BJ (cell line): Measurements from ENCODE around the gene FAM107B. TPM values are rescaled to one million over a fixed set of nuclear protein-coding genes. Genes with fewer than 3 reads are reported as not detected.

ENCODE experiments used
- CTCF ChIA-PET: fragments of 350-600 bp; formaldehyde crosslinking; extraction: SDS; loops from one replicate; lab custom pipeline; 2021; ENCODE audit warnings: antibody characterized with exemption, inconsistent platforms; lab: Yijun Ruan, JAX
- POLR2A ChIA-PET: fragments of 300-600 bp; sonication (Branson Sonifier 250); formaldehyde crosslinking; extraction: SDS; loops from one replicate; lab custom pipeline; 2021; ENCODE audit warnings: antibody characterized with exemption; lab: Charles Lee
- DNase-seq: peaks from one replicate; pipeline ENCODE4 v3.0.0-alpha.2; 2011; ENCODE audit warnings: low read depth
- H3K27me3 ChIP-seq: 2 replicates; pipeline ENCODE4 v1.6.0; 2011; ENCODE audit warnings: low read length; ENCODE audit not compliant: control insufficient read depth, insufficient read depth
- H3K36me3 ChIP-seq: 2 replicates; pipeline ENCODE4 v1.5.1; 2011; ENCODE audit warnings: low read length; ENCODE audit not compliant: control insufficient read depth, insufficient read depth
- H3K4me3 ChIP-seq: 2 replicates; pipeline ENCODE4 v1.5.1; 2011; ENCODE audit warnings: low read depth, mild to moderate bottlenecking, control low read depth, low read length
- polyA plus RNA-seq: library from polyadenylated mRNA; depleted of rRNA; stranded (reverse); fragments of >200 nt; gene quantifications from 2 replicates; pipeline ENCODE4 v1.2.3, GENCODE V29; 2011
- TF ChIP-seq, protein P1 (sequence below): IDR thresholded peaks from 2 replicates; pipeline ENCODE4 v1.5.1; 2011; ENCODE audit warnings: low read depth, mild to moderate bottlenecking, control low read depth, inconsistent platforms, low read length, moderate library complexity; ENCODE audit not compliant: insufficient read depth

Gene FAM107B
- polyA plus RNA-seq, 1 experiment: 11.3 TPM

DNA sequence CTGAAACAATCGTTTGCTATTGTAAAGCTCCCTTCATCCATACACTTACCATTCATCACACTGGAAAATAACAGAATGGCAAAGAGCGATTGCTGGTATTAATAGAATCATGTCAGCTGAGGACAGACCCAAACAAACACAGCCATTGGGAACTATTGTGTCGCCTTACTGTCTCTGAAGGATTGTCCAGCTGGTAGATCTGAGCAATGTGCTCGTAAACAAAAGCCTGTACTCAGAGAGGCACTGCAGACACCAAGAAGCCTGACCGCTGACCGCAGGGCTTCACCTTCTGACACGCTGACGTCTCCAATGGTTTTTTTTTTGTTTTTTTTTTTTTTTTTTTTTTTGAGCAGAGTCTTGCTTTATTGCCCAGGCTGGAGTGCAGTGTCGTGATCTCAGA lies 292.9 kb downstream of the FAM107B start:
- POLR2A ChIA-PET: interaction anchor here (0.5 kb wide), 1 partner anchor 28 kb away, joined by 14 read pairs; no protein-coding TSS in a partner anchor
- CTCF ChIA-PET: interaction anchor here (0.7 to 8.5 kb wide), 5 partner anchors 17 to 780 kb away, joined by 3 to 112 read pairs (median 3); no protein-coding TSS in a partner anchor
- no peak overlapping the region for H3K4me3 ChIP-seq
- peaks cover 11% of the 10 kb centered on the region for H3K27me3 ChIP-seq
- no peak for DNase-seq
- TF ChIP-seq, protein P1, sequence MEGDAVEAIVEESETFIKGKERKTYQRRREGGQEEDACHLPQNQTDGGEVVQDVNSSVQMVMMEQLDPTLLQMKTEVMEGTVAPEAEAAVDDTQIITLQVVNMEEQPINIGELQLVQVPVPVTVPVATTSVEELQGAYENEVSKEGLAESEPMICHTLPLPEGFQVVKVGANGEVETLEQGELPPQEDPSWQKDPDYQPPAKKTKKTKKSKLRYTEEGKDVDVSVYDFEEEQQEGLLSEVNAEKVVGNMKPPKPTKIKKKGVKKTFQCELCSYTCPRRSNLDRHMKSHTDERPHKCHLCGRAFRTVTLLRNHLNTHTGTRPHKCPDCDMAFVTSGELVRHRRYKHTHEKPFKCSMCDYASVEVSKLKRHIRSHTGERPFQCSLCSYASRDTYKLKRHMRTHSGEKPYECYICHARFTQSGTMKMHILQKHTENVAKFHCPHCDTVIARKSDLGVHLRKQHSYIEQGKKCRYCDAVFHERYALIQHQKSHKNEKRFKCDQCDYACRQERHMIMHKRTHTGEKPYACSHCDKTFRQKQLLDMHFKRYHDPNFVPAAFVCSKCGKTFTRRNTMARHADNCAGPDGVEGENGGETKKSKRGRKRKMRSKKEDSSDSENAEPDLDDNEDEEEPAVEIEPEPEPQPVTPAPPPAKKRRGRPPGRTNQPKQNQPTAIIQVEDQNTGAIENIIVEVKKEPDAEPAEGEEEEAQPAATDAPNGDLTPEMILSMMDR: no peak
- H3K36me3 ChIP-seq: no peaks in the 10 kb centered on the region

DNA sequence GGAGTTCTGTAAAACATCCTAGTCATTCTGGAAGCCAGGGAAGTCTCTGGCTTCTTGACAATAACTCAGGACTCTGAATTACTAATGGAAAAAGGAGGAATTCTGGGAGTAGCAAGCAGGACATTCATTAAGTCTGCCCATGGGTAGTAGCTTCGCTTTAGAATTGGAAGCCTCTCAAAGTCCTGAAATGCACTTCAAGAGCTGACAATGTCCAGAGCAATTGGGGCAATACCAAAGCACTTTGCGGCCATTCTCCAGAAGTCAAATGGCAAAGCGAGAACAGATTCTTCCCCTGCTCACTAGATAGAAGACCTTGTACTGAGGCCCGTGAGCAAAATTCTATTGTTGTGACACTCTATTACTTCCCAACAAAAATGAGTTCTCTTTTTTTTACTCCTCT lies 293.7 kb downstream of the FAM107B start:
- CTCF ChIA-PET: interaction anchor here (0.6 to 8.5 kb wide), 6 partner anchors 16 to 379 kb away, joined by 3 to 112 read pairs (median 3); no protein-coding TSS in a partner anchor
- H3K4me3 ChIP-seq: no peak overlapping the region
- DNase-seq: no peak
- TF ChIP-seq, protein P1: no peak
- POLR2A ChIA-PET: no interaction called here
- H3K27me3 ChIP-seq: peaks cover 9% of the 10 kb centered on the region
- H3K36me3 ChIP-seq: no peaks in the 10 kb centered on the region

DNA sequence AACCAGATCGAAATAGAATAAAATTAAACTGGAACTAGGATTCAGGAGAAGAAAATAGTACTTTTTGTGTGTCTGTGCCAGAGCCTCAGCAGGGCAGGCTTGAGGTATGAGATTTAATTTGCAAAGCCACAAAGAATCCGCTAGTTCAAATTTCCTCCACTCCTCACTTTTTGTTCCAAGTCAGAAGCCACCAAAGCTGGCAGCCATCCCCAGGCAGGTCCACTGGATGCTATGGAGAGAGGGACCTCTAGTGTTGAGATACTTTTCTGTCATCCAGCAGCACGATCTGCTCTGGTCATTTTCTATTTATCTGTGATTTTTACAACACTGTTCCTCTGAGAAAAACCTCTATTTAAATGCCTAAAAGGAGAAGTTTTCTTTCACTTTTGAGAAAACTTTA lies 296.1 kb downstream of the FAM107B start:
- POLR2A ChIA-PET: no interaction called here
- Histone ChIP-seq H3K27me3 (peaks cover 2% of the 10 kb centered on the region), H3K4me3 (no peak overlapping the region), H3K36me3 (no peaks in the 10 kb centered on the region)
- CTCF ChIA-PET: interaction anchor here (0.6 to 8.5 kb wide), 21 partner anchors 9 to 705 kb away, joined by 3 to 112 read pairs (median 5); no protein-coding TSS in a partner anchor
- peak; percentile 19 for DNase-seq
- TF ChIP-seq, protein P1: peak; percentile 72

DNA sequence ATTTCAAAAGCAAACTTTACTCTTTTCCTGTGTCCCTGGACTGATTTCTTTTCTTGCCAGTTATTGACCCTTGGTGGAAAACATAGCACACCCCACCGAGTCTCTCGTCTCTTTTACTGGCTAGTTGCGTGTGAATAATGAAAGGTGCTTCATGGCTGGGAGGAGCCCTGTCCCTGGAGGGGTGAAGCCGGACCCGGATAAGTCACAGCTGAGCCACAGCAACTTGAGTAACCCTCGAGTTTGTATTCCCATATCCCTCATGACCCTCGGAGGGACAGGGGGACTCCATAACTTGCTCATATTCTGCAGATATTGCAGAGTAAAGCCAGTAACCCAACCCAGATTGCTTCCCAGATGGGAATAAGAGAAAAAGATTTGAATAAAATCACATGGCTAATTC lies 296.5 kb downstream of the FAM107B start:
- no peak for DNase-seq
- Histone ChIP-seq H3K36me3 (no peaks in the 10 kb centered on the region), H3K4me3 (no peak overlapping the region), H3K27me3 (no peaks in the 10 kb centered on the region)
- ChIA-PET POLR2A (no interaction called here), CTCF (interaction anchor here (0.6 to 8.5 kb wide), 21 partner anchors 9 to 705 kb away, joined by 3 to 112 read pairs (median 5); no protein-coding TSS in a partner anchor)
- TF ChIP-seq, protein P1: no peak

DNA sequence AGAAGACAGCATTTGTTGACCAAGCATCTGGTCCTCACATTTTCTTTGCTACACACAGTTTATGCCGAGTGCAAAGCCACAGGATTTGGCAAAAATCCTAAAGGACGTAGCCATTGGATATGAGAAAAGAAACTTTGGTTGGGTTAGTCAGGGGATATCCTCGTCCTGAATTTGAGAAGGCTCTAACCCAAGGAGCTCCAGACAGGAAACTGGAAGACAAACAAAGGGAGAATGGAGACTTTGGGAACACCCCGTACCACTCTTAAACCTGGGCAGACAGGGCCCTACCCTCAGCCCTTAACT lies 297.3 kb downstream of the FAM107B start:
- no peaks in the 10 kb centered on the region; the same call in 1 of the 2 replicates for H3K27me3 ChIP-seq
- no peaks in the 10 kb centered on the region for H3K36me3 ChIP-seq
- ChIA-PET CTCF (interaction anchor here (0.7 to 8.5 kb wide), 17 partner anchors 8 to 1063 kb away, joined by 3 to 112 read pairs (median 4); no protein-coding TSS in a partner anchor), POLR2A (no interaction called here)
- DNase-seq: peak; percentile 63
- TF ChIP-seq, protein P1: no peak
- no peak overlapping the region for H3K4me3 ChIP-seq
